ENCODE data around the gene FMNL2. TPM values are rescaled to one million over a fixed set of nuclear protein-coding genes. Genes with fewer than 3 reads are reported as not detected.
A peak's percentile ranks its signal among the peaks of the same experiment; 100 is the strongest.

The FMNL2 gene
- total RNA-seq, 4 donors from 2014 or later: 37.7 to 60.9 (median 52.1) TPM

GRCh38 chr2:152582081-152582480, 247.1 kb downstream of the FMNL2 start:
- H3K27ac ChIP-seq: peak overlapping the region; percentile 61 to 78 (median 69)
- TF ChIP-seq CTCF (IDR thresholded peaks at IDR 0.05) (no peak), POLR2A (IDR thresholded peaks at IDR 0.05) (no peak)
- no peaks in the 10 kb centered on the region for H3K9me3 ChIP-seq
- intact Hi-C loops (cut with DNase I): no loop called here
- H3K27me3 ChIP-seq: no peaks in the 10 kb centered on the region
- H3K4me1 ChIP-seq: peaks cover 25 to 43% of the 10 kb centered on the region in 2 donors
- no peak for DNase-seq
- no peaks in the 10 kb centered on the region for H3K36me3 ChIP-seq
- no peak overlapping the region for H3K4me3 ChIP-seq (replicated peaks in 1 of 3)
- 76 to 83% methylated on average over 2 of the region's 2 CpGs for WGBS, 2 donors

- intact Hi-C loops (cut with DNase I): no loop called here
- Histone ChIP-seq H3K36me3 (no peaks in the 10 kb centered on the region), H3K27me3 (no peaks in the 10 kb centered on the region), H3K9me3 (no peaks in the 10 kb centered on the region), H3K27ac (no peak overlapping the region), H3K4me3 (replicated peaks in 1 of 3) (no peak overlapping the region), H3K4me1 (peaks cover 22 to 32% of the 10 kb centered on the region in 2 donors)
- no peak for TF ChIP-seq POLR2A (IDR thresholded peaks at IDR 0.05)
- no peak for TF ChIP-seq CTCF (IDR thresholded peaks at IDR 0.05)
- DNase-seq: no peak
- WGBS, 2 donors: 92 to 94% methylated on average over 6 of the region's 6 CpGs
Observed at GRCh38 chr2:152583512-152584229, 248.7 kb downstream of the FMNL2 start.

- peaks cover 22 to 32% of the 10 kb centered on the region in 2 donors for H3K4me1 ChIP-seq
- intact Hi-C loops (cut with DNase I): no loop called here
Observed at GRCh38 chr2:152584301-152584700, 249.3 kb downstream of the FMNL2 start.

GRCh38 chr2:152585830-152586484, 251.0 kb downstream of the FMNL2 start:
- no peaks in the 10 kb centered on the region for H3K36me3 ChIP-seq
- H3K9me3 ChIP-seq: no peaks in the 10 kb centered on the region
- intact Hi-C loops (cut with DNase I): no loop called here
- DNase-seq: peak; percentile 64 to 70
- peak overlapping the region in 2 of 3 donors; percentile 35 for H3K27ac ChIP-seq
- H3K4me1 ChIP-seq: peaks cover 13 to 23% of the 10 kb centered on the region in 2 donors
- WGBS, 2 donors: 34 to 41% methylated on average over 3 of the region's 3 CpGs
- no peaks in the 10 kb centered on the region for H3K27me3 ChIP-seq
- no peak for TF ChIP-seq CTCF (IDR thresholded peaks at IDR 0.05)
- no peak for TF ChIP-seq POLR2A (IDR thresholded peaks at IDR 0.05)
- H3K4me3 ChIP-seq (replicated peaks in 1 of 3): no peak overlapping the region

More at GRCh38 chr2:152584301-152584700, 249.3 kb downstream of the FMNL2 start:
- H3K27ac ChIP-seq: no peak overlapping the region
- no peaks in the 10 kb centered on the region for H3K36me3 ChIP-seq
- no peaks in the 10 kb centered on the region for H3K27me3 ChIP-seq
- no peak for DNase-seq
- 82 to 85% methylated on average over 3 of the region's 3 CpGs for WGBS, 2 donors
- TF ChIP-seq CTCF (IDR thresholded peaks at IDR 0.05) (no peak), POLR2A (IDR thresholded peaks at IDR 0.05) (no peak)
- no peak overlapping the region for H3K4me3 ChIP-seq (replicated peaks in 1 of 3)
- H3K9me3 ChIP-seq: no peaks in the 10 kb centered on the region

Data from thyroid gland (tissue), 4 donors.